ENCODE data around the gene HOXB5. TPM values are rescaled to one million over a fixed set of nuclear protein-coding genes. Genes with fewer than 3 reads are reported as not detected.

Gene HOXB5
- total and polyA plus RNA-seq, 10 of the 15 experiments (the other 5 are each of a cell fraction or from before 2014, with no cell fraction given) = not detected

GRCh38 chr17:48567209-48567608, 26.4 kb downstream of the HOXB5 start:
- Histone ChIP-seq H3K9me3 (replicated peaks; ENCODE audit: control insufficient read depth, insufficient read depth, low read length) (no peaks in the 10 kb centered on the region), H3K4me1 (ENCODE audit: control insufficient read depth, insufficient read depth, low read length) (no peaks in the 10 kb centered on the region), H3K36me3 (ENCODE audit: control insufficient read depth in 2 of 2, insufficient read depth in 2 of 2, low read length in 1 of 2) (no peaks in the 10 kb centered on the region; a peak in 1 of 4 replicates), H4K20me1 (ENCODE audit: control insufficient read depth, insufficient read depth) (no peaks in the 10 kb centered on the region), H3K79me2 (ENCODE audit: control insufficient read depth, insufficient read depth, low read length) (no peaks in the 10 kb centered on the region), H3K9ac (ENCODE audit: control insufficient read depth, insufficient read depth, low read length) (no peak overlapping the region), H3K4me2 (ENCODE audit: control insufficient read depth, insufficient read depth) (no peak overlapping the region), H2AFZ (ENCODE audit: control insufficient read depth, low read depth, low read length) (no peak overlapping the region), H3K27ac (ENCODE audit: control insufficient read depth, insufficient read depth) (no peak overlapping the region), H3K4me3 (no peak overlapping the region), H3K27me3 (replicated peaks in 1 of 2; ENCODE audit: control insufficient read depth in 2 of 2, insufficient read depth in 2 of 2, low read length in 1 of 2) (no peaks in the 10 kb centered on the region)
- ChIA-PET CTCF (interaction anchor here (0.6 kb wide), 1 partner anchor 304 kb away, joined by 3 read pairs; no protein-coding TSS in a partner anchor), RAD21 (ENCODE audit: unreplicated experiment) (interaction anchor here (1.1 to 1.4 kb wide), 2 partner anchors 16 to 74 kb away, joined by 3 read pairs; no protein-coding TSS in a partner anchor), POLR2A (no interaction called here), SMC1A (ENCODE audit: uncharacterized antibody, unreplicated experiment) (interaction anchor here (0.9 kb wide), 1 partner anchor 62 kb away, joined by 3 read pairs; no protein-coding TSS in a partner anchor)
- FAIRE-seq (no peak), ATAC-seq (no peak), DNase-seq (ENCODE audit: low read depth, low spot score) (no peak)
- WGBS (ENCODE audit: insufficient coverage, insufficient replicate concordance, low lambda C conversion rate, missing lambda C conversion rate) = 75% methylated on average over 6 of the region's 6 CpGs
- in situ Hi-C loops (cut with MboI) = no loop called here
- intact Hi-C loops (cut with micrococcal nuclease; ENCODE audit: unreplicated experiment) = no loop called here
- TF ChIP-seq, protein P1, sequence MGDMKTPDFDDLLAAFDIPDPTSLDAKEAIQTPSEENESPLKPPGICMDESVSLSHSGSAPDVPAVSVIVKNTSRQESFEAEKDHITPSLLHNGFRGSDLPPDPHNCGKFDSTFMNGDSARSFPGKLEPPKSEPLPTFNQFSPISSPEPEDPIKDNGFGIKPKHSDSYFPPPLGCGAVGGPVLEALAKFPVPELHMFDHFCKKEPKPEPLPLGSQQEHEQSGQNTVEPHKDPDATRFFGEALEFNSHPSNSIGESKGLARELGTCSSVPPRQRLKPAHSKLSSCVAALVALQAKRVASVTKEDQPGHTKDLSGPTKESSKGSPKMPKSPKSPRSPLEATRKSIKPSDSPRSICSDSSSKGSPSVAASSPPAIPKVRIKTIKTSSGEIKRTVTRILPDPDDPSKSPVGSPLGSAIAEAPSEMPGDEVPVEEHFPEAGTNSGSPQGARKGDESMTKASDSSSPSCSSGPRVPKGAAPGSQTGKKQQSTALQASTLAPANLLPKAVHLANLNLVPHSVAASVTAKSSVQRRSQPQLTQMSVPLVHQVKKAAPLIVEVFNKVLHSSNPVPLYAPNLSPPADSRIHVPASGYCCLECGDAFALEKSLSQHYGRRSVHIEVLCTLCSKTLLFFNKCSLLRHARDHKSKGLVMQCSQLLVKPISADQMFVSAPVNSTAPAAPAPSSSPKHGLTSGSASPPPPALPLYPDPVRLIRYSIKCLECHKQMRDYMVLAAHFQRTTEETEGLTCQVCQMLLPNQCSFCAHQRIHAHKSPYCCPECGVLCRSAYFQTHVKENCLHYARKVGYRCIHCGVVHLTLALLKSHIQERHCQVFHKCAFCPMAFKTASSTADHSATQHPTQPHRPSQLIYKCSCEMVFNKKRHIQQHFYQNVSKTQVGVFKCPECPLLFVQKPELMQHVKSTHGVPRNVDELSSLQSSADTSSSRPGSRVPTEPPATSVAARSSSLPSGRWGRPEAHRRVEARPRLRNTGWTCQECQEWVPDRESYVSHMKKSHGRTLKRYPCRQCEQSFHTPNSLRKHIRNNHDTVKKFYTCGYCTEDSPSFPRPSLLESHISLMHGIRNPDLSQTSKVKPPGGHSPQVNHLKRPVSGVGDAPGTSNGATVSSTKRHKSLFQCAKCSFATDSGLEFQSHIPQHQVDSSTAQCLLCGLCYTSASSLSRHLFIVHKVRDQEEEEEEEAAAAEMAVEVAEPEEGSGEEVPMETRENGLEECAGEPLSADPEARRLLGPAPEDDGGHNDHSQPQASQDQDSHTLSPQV (IDR thresholded peaks at IDR 0.05) = no peak
- TF ChIP-seq ATF3 (IDR thresholded peaks at IDR 0.05; ENCODE audit: borderline replicate concordance, extremely low read depth, low read depth, low read length) (no peak), KAT2A (conservative IDR thresholded peaks at IDR 0.05; ENCODE audit: control insufficient read depth, low read depth, low read length) (no peak), ZNF274 (IDR thresholded peaks at IDR 0.05; ENCODE audit: insufficient read depth, insufficient read length) (no peak), PAX8 (IDR thresholded peaks at IDR 0.05) (no peak), RAD21 (IDR thresholded peaks at IDR 0.05; ENCODE audit: insufficient read depth, low read depth, low read length) (no peak), PRDM15 (CRISPR knock-in tag; IDR thresholded peaks at IDR 0.05) (no peak), HDGF (IDR thresholded peaks at IDR 0.05) (no peak), MYB (IDR thresholded peaks at IDR 0.05; ENCODE audit: borderline replicate concordance, low read depth, low read length) (no peak), GATAD2B (conservative IDR thresholded peaks at IDR 0.05; ENCODE audit: low read depth) (no peak), JUND (IDR thresholded peaks at IDR 0.05; ENCODE audit: low read depth, low read length) (no peak), POLR2A (IDR thresholded peaks at IDR 0.05; ENCODE audit: low read depth, low read length) (no peak), EZH2 (IDR thresholded peaks at IDR 0.05; ENCODE audit: borderline replicate concordance, control insufficient read depth, low read depth, low read length) (no peak)
- BruUV-seq (replicated peaks) = no TSS peak

All from GM12878 (cell line).